GM23338 (cell line): Measurements from ENCODE around the gene CASKIN2. TPM values are rescaled to one million over a fixed set of nuclear protein-coding genes. Genes with fewer than 3 reads are reported as not detected.

Experiments
- ATAC-seq: fragments of 200-7000 bp; cut with Tn5 transposase; 3 replicates; pipeline ENCODE4 v1.9.1; 2020
- DNase-seq: peaks from one replicate; pipeline ENCODE4 v3.0.0-alpha.2; 2015; ENCODE audit warnings: low spot score
- H2AFZ ChIP-seq: fragments of 200-600 bp; sonication (generic); 2 replicates; pipeline ENCODE4 v1.8.0; 2016; ENCODE audit warnings: antibody characterized with exemption, mild to moderate bottlenecking, moderate library complexity
- H3F3A ChIP-seq: fragments of 200-600 bp; sonication (generic); replicated peaks from 2 replicates; pipeline ENCODE4 v1.8.0; 2017; ENCODE audit warnings: antibody characterized with exemption, mixed run types, low read depth
- H3K27ac ChIP-seq: fragments of 200-600 bp; sonication (generic); 2 replicates; pipeline ENCODE4 v1.6.1; 2016; ENCODE audit warnings: low read depth
- H3K27me3 ChIP-seq: fragments of 200-600 bp; sonication (generic); 2 replicates; pipeline ENCODE4 v1.8.0; 2016; ENCODE audit warnings: mild to moderate bottlenecking, mixed run types, moderate library complexity; ENCODE audit not compliant: insufficient read depth
- H3K36me3 ChIP-seq: fragments of 200-600 bp; sonication (generic); 2 replicates; pipeline ENCODE4 v1.8.0; 2016; ENCODE audit warnings: mild to moderate bottlenecking; ENCODE audit not compliant: insufficient read depth
- H3K4me1 ChIP-seq: fragments of 200-600 bp; sonication (generic); 2 replicates; pipeline ENCODE4 v1.8.0; 2016; ENCODE audit warnings: mild to moderate bottlenecking, moderate library complexity; ENCODE audit not compliant: insufficient read depth
- H3K4me2 ChIP-seq: fragments of 200-600 bp; sonication (generic); 2 replicates; pipeline ENCODE4 v1.7.1; 2017; ENCODE audit warnings: mixed run types
- H3K4me3 ChIP-seq: fragments of 200-600 bp; sonication (generic); 2 replicates; pipeline ENCODE4 v1.6.1; 2016; ENCODE audit warnings: mixed run types
- H3K79me2 ChIP-seq: fragments of 200-600 bp; sonication (generic); replicated peaks from 2 replicates; pipeline ENCODE4 v1.8.0; 2017; ENCODE audit warnings: mild to moderate bottlenecking; ENCODE audit not compliant: insufficient read depth
- H3K9me2 ChIP-seq: fragments of 200-600 bp; sonication (generic); 2 replicates; pipeline ENCODE4 v1.8.0; 2017; ENCODE audit not compliant: insufficient read depth
- H4K20me1 ChIP-seq: fragments of 200-600 bp; sonication (generic); replicated peaks from 2 replicates; pipeline ENCODE4 v1.8.0; 2017; ENCODE audit warnings: mild to moderate bottlenecking; ENCODE audit not compliant: insufficient read depth
- H3K27ac Mint-ChIP-seq: 2 replicates; pipeline ENCODE4 v1.8.0; 2020; ENCODE audit warnings: inconsistent platforms, mild to moderate bottlenecking, moderate library complexity, mixed read lengths
- H3K27me3 Mint-ChIP-seq: 3 replicates; pipeline ENCODE4 v1.8.0; 2022; ENCODE audit warnings: low read depth, mild to moderate bottlenecking, moderate library complexity, mixed read lengths, inconsistent platforms; ENCODE audit not compliant: insufficient read depth, poor library complexity
- H3K36me3 Mint-ChIP-seq: 3 replicates; pipeline ENCODE4 v1.8.0; 2021; ENCODE audit warnings: low read depth, mild to moderate bottlenecking, inconsistent platforms, moderate library complexity, mixed read lengths
- H3K4me1 Mint-ChIP-seq: 3 replicates; pipeline ENCODE4 v1.8.0; 2020; ENCODE audit warnings: mild to moderate bottlenecking, inconsistent platforms, mixed read lengths
- H3K4me3 Mint-ChIP-seq: 3 replicates; pipeline ENCODE4 v1.8.0; 2021; ENCODE audit warnings: moderate library complexity, mild to moderate bottlenecking, inconsistent platforms, mixed read lengths
- H3K9me3 Mint-ChIP-seq: 3 replicates; pipeline ENCODE4 v1.8.0; 2020; ENCODE audit warnings: moderate library complexity, mild to moderate bottlenecking, inconsistent platforms, mixed read lengths
- CTCF ChIP-seq, 2 experiments: fragments of 200-600 bp in 1 of 2; sonication (generic) in 1 of 2; conservative IDR thresholded peaks; 2 replicates each; pipeline versions ENCODE4 v1.5.1 to v1.6.1; 2016 to 2017; ENCODE audit warnings: antibody characterized with exemption in 2 of 2, low read depth in 2 of 2, mild to moderate bottlenecking in 2 of 2, moderate library complexity in 1 of 2
- ETS1 ChIP-seq: IDR thresholded peaks from 2 replicates; pipeline ENCODE4 v1.6.1; 2016; ENCODE audit warnings: antibody characterized with exemption
- EZH2 ChIP-seq: fragments of 200-600 bp; sonication (generic); IDR thresholded peaks from one replicate; pipeline ENCODE4 v1.8.0; 2017; ENCODE audit warnings: antibody characterized with exemption, mild to moderate bottlenecking, low read depth; ENCODE audit not compliant: unreplicated experiment
- JUNB ChIP-seq: IDR thresholded peaks from one replicate; pipeline ENCODE4 v1.6.1; 2016; ENCODE audit warnings: antibody characterized with exemption; ENCODE audit not compliant: unreplicated experiment
- NANOG ChIP-seq: IDR thresholded peaks from 2 replicates; pipeline ENCODE4 v1.6.1; 2016; ENCODE audit warnings: antibody characterized with exemption, borderline replicate concordance
- POLR2AphosphoS5 ChIP-seq: IDR thresholded peaks from 2 replicates; pipeline ENCODE4 v1.6.1; 2016; ENCODE audit warnings: antibody characterized with exemption, low read depth
- STAT1 ChIP-seq: IDR thresholded peaks from one replicate; pipeline ENCODE4 v1.6.1; 2016; ENCODE audit warnings: antibody characterized with exemption; ENCODE audit not compliant: unreplicated experiment
- ZNF114 ChIP-seq: fragments of 250-450 bp; sonication (Bioruptor Pico); IDR thresholded peaks from 2 replicates; pipeline ENCODE4 v1.5.0; 2020; ENCODE audit warnings: mild to moderate bottlenecking, moderate library complexity
- ZNF462 ChIP-seq: fragments of 250-450 bp; sonication (Bioruptor Pico); IDR thresholded peaks from 2 replicates; pipeline ENCODE4 v1.5.0; 2020; ENCODE audit warnings: mild to moderate bottlenecking, moderate library complexity
- polyA plus RNA-seq: library from polyadenylated mRNA; unstranded; fragments of >200 nt; fragmentation: Nextera tagmentation; extraction: Ambion mirVana; gene quantifications from 2 replicates; pipeline ENCODE4 v1.2.1, GENCODE V29; 2016
- total RNA-seq: library from RNA; depleted of rRNA; stranded (reverse); fragments of >200 nt; shearing (Covaris generic); gene quantifications from 2 replicates; pipeline ENCODE4 v1.2.3, GENCODE V29; 2014

The CASKIN2 gene
- total and polyA plus RNA-seq, 2 experiments from 2014 or later, result 4.9 to 21.5 TPM

- TF ChIP-seq STAT1, result no peak
- no peak for TF ChIP-seq POLR2AphosphoS5
- TF ChIP-seq ETS1, result no peak
- no peak for TF ChIP-seq NANOG
- no peak for TF ChIP-seq JUNB
- TF ChIP-seq ZNF114, result no peak
- no peak for TF ChIP-seq EZH2
- TF ChIP-seq CTCF (conservative IDR thresholded peaks at IDR 0.05; ENCODE audit: low read depth in 2 of 2), result no peak
Observed at GRCh38 chr17:75559958-75560533, 44.7 kb upstream of the CASKIN2 start (continued).

GRCh38 chr17:75558666-75559530, 43.6 kb upstream of the CASKIN2 start:
- ATAC-seq (peak; percentile 65), DNase-seq (peak; percentile 55)
- no peak overlapping the region for H2AFZ ChIP-seq
- no peaks in the 10 kb centered on the region; the same call in 2 of the 3 replicates for H3K36me3 Mint-ChIP-seq
- no peaks in the 10 kb centered on the region for H3K27me3 ChIP-seq
- H3F3A ChIP-seq, result no peaks in the 10 kb centered on the region
- H4K20me1 ChIP-seq, result no peaks in the 10 kb centered on the region
- H3K4me3 Mint-ChIP-seq, result no peak overlapping the region
- no peaks in the 10 kb centered on the region for H3K27me3 Mint-ChIP-seq
- peaks cover 2% of the 10 kb centered on the region; the same call in 1 of the 3 replicates for H3K4me1 Mint-ChIP-seq
- no peaks in the 10 kb centered on the region; the same call in 1 of the 2 replicates for H3K36me3 ChIP-seq
- no peaks in the 10 kb centered on the region; the same call in 1 of the 2 replicates for H3K4me1 ChIP-seq
- H3K9me2 ChIP-seq, result no peaks in the 10 kb centered on the region
- no peak overlapping the region for H3K27ac ChIP-seq
- peak overlapping the region; percentile 48; the same call in 1 of the 2 replicates for H3K4me2 ChIP-seq
- H3K9me3 Mint-ChIP-seq, result no peaks in the 10 kb centered on the region
- H3K79me2 ChIP-seq, result no peaks in the 10 kb centered on the region
- no peak overlapping the region for H3K27ac Mint-ChIP-seq
- no peak overlapping the region for H3K4me3 ChIP-seq
- TF ChIP-seq EZH2 (no peak), NANOG (no peak), CTCF (conservative IDR thresholded peaks at IDR 0.05; ENCODE audit: low read depth in 2 of 2) (no peak), ZNF462 (CRISPR knock-in tag) (no peak), STAT1 (no peak), POLR2AphosphoS5 (no peak), ETS1 (no peak)
